Nephron progenitor cell (in vitro differentiated cells): ENCODE results near the gene ANKRD13A.
A peak's percentile ranks its signal among the peaks of the same experiment; 100 is the strongest.
"Not testable (repeated sequence)": the region's sequence is repeated elsewhere in the genome, so short reads cannot be mapped to it uniquely, and the experiment has no call there.

ENCODE experiments used
- DNase-seq: peaks from one replicate; pipeline ENCODE4 v3.0.0; 2021
- H3K27ac Mint-ChIP-seq: 2 replicates; pipeline ENCODE4 v1.8.0; 2021; ENCODE audit warnings: mild to moderate bottlenecking, moderate library complexity, mixed read lengths
- H3K27me3 Mint-ChIP-seq: 2 replicates; pipeline ENCODE4 v1.8.0; 2021; ENCODE audit warnings: mild to moderate bottlenecking, low read depth, mixed read lengths; ENCODE audit not compliant: poor library complexity
- H3K36me3 Mint-ChIP-seq: 2 replicates; pipeline ENCODE4 v1.8.0; 2021; ENCODE audit warnings: low read depth, mixed read lengths
- H3K4me1 Mint-ChIP-seq: 2 replicates; pipeline ENCODE4 v1.8.0; 2021; ENCODE audit warnings: mixed read lengths
- H3K4me3 Mint-ChIP-seq: 2 replicates; pipeline ENCODE4 v1.8.0; 2021; ENCODE audit warnings: mild to moderate bottlenecking, moderate library complexity, mixed read lengths
- H3K9me3 Mint-ChIP-seq: 2 replicates; pipeline ENCODE4 v1.8.0; 2021; ENCODE audit warnings: mild to moderate bottlenecking, moderate library complexity, mixed read lengths
- TF ChIP-seq, protein P1 (sequence below): fragments of 200-600 bp; sonication (generic); IDR thresholded peaks from 2 replicates; pipeline ENCODE4 v1.5.0; 2021; ENCODE audit warnings: antibody characterized with exemption

Gene ANKRD13A

GRCh38 chr12:110080410-110080809 is 81.2 kb downstream of the ANKRD13A start:
- Mint-ChIP-seq H3K4me3 (no peak overlapping the region), H3K4me1 (no peaks in the 10 kb centered on the region), H3K36me3 (no peaks in the 10 kb centered on the region), H3K9me3 (no peaks in the 10 kb centered on the region), H3K27ac (no peak overlapping the region), H3K27me3 (peaks cover 36% of the 10 kb centered on the region)
- no peak for DNase-seq
- TF ChIP-seq, protein P1, sequence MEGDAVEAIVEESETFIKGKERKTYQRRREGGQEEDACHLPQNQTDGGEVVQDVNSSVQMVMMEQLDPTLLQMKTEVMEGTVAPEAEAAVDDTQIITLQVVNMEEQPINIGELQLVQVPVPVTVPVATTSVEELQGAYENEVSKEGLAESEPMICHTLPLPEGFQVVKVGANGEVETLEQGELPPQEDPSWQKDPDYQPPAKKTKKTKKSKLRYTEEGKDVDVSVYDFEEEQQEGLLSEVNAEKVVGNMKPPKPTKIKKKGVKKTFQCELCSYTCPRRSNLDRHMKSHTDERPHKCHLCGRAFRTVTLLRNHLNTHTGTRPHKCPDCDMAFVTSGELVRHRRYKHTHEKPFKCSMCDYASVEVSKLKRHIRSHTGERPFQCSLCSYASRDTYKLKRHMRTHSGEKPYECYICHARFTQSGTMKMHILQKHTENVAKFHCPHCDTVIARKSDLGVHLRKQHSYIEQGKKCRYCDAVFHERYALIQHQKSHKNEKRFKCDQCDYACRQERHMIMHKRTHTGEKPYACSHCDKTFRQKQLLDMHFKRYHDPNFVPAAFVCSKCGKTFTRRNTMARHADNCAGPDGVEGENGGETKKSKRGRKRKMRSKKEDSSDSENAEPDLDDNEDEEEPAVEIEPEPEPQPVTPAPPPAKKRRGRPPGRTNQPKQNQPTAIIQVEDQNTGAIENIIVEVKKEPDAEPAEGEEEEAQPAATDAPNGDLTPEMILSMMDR: no peak

DNA sequence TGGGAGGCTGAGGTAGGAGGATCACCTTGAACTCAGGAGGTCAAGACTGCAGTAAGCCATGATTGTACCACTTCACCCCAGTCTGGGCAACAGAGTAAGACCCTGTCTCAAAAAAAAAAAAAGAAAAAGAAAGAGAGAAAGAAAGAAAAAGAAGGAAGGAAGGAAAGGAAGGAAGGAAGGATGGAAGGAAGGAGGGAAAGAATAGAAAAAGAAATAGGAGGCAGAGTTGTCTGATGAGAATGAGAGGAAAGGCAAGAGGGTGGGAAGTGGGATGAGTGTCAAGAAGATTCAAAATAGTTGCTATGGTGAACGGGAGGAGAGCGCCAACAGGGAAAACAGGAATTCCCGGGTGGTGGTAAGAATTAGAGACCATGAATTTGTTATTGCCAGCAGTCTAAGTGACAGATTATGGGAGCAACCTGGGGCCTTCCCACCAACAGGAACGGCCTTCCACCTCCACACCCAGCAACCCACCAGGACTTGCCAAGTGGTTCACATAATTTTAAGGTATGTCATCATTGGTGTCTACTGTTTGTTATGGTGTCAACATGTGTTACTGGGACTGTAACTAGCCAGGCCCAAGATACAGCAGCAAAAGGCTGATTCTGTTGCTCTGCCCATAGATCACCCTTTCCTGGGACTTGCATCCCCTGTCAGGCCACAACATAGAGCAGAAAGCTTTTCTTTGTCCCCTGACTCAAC is 85.2 kb downstream of the ANKRD13A start:
- H3K36me3 Mint-ChIP-seq: no peaks in the 10 kb centered on the region
- TF ChIP-seq, protein P1: no peak
- H3K4me3 Mint-ChIP-seq: no peak overlapping the region
- peak overlapping the region; percentile 77 for H3K27ac Mint-ChIP-seq
- H3K9me3 Mint-ChIP-seq: no peaks in the 10 kb centered on the region
- peaks cover 53% of the 10 kb centered on the region for H3K27me3 Mint-ChIP-seq
- no peaks in the 10 kb centered on the region for H3K4me1 Mint-ChIP-seq
- no peak for DNase-seq

- H3K9me3 Mint-ChIP-seq, H3K4me3 Mint-ChIP-seq, H3K36me3 Mint-ChIP-seq, DNase-seq, H3K4me1 Mint-ChIP-seq, H3K27ac Mint-ChIP-seq: not testable (repeated sequence)
- H3K27me3 Mint-ChIP-seq: peaks cover 64% of the 10 kb centered on the region
Measured at GRCh38 chr12:110088216-110088615, 89.0 kb downstream of the ANKRD13A start.

GRCh38 chr12:110088936-110089335 is 89.7 kb downstream of the ANKRD13A start:
- Mint-ChIP-seq H3K9me3 (no peaks in the 10 kb centered on the region), H3K4me3 (no peak overlapping the region), H3K27me3 (peaks cover 71% of the 10 kb centered on the region), H3K36me3 (no peaks in the 10 kb centered on the region), H3K4me1 (no peaks in the 10 kb centered on the region), H3K27ac (no peak overlapping the region)
- TF ChIP-seq, protein P1: no peak
- DNase-seq: no peak
